Measurements from ENCODE around the gene TMEM167A. TPM values are rescaled to one million over a fixed set of nuclear protein-coding genes. Genes with fewer than 3 reads are reported as not detected.

Gene TMEM167A
- total RNA-seq, 2 donors from 2014 or later, result 72.1 to 72.6 TPM

DNA sequence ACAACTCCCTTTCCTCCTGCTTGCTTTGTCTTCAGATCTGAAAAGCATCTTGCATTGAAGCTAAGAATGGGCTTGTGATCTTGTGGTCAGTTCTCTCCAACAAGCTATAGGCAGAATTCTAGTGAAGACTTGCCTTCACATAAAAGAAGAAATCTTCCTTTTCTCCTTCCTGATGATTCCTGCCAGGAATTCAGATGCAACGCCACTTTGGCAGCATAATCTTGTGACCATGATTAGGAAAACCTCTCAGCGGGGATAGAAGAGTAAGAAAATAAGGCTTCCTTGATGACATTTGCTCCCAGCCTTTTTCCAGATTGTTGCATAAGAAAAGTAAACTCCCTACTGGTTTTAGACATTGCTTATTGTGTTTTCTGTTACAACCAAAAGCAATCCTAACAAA is 73.4 kb downstream of the TMEM167A start:
- intact Hi-C loops (cut with DNase I), result no loop called here
- no peak for DNase-seq (ENCODE audit: low spot score)

Other genes with a start within 250 kb of the TMEM167A start
- gene XRCC4, start 153 bp upstream of the TMEM167A start, total RNA-seq, result 1 to 10 TPM; 8.4 to 9.1 TPM